ENCODE measurements around the gene HLA-DMA. TPM values are rescaled to one million over a fixed set of nuclear protein-coding genes. Genes with fewer than 3 reads are reported as not detected.

HLA-DMA gene
- total and polyA plus RNA-seq, 2 of the 13 experiments (the other 11 are each of a cell fraction or from before 2014, with no cell fraction given): 0.70 to 0.71 TPM

- TF ChIP-seq HMGXB3 (CRISPR knock-in tag; IDR thresholded peaks at IDR 0.05; ENCODE audit: borderline replicate concordance) (no peak), CHCHD3 (CRISPR knock-in tag; IDR thresholded peaks at IDR 0.05) (0 out of 2 replicates have a peak, but pooled peaks have one; percentile 12), ATF5 (CRISPR knock-in tag; IDR thresholded peaks at IDR 0.05; ENCODE audit: low read depth) (no peak), NFE2 (CRISPR knock-in tag; IDR thresholded peaks at IDR 0.05) (no peak), SMC3 (IDR thresholded peaks at IDR 0.05; ENCODE audit: low read length) (no peak), GLMP (CRISPR knock-in tag; IDR thresholded peaks at IDR 0.05; ENCODE audit: borderline replicate concordance) (no peak), DPF2 (CRISPR knock-in tag; IDR thresholded peaks at IDR 0.05; ENCODE audit: borderline replicate concordance, low read depth) (no peak; the same call in 1 of the 2 replicates), SKI (IDR thresholded peaks at IDR 0.05; ENCODE audit: partially characterized antibody) (peak; percentile 12), TOPORS (CRISPR knock-in tag; IDR thresholded peaks at IDR 0.05) (no peak), DNMT1 (CRISPR knock-in tag; IDR thresholded peaks at IDR 0.05) (no peak), SP2 (CRISPR knock-in tag; IDR thresholded peaks at IDR 0.05) (no peak; the same call in 1 of the 2 replicates), THYN1 (CRISPR knock-in tag; IDR thresholded peaks at IDR 0.05; ENCODE audit: borderline replicate concordance, low read depth) (no peak), CEBPG (CRISPR knock-in tag; IDR thresholded peaks at IDR 0.05) (no peak), ZNF713 (CRISPR knock-in tag; IDR thresholded peaks at IDR 0.05) (no peak), PTBP1 (IDR thresholded peaks at IDR 0.05; ENCODE audit: low read depth, low read length, poor library complexity, severe bottlenecking) (no peak), ZNF446 (CRISPR knock-in tag; IDR thresholded peaks at IDR 0.05) (peak; percentile 59; the same call in 1 of the 2 replicates), HOXA9 (CRISPR knock-in tag; IDR thresholded peaks at IDR 0.05; ENCODE audit: borderline replicate concordance) (no peak), SNAPC5 (CRISPR knock-in tag; IDR thresholded peaks at IDR 0.05; ENCODE audit: borderline replicate concordance) (no peak), MTA3 (CRISPR knock-in tag; IDR thresholded peaks at IDR 0.05) (no peak), RAD21 (CRISPR knock-in tag; IDR thresholded peaks at IDR 0.05) (peak; percentile 9; the same call in 1 of the 2 replicates)
- TF ChIP-seq, protein P1, sequence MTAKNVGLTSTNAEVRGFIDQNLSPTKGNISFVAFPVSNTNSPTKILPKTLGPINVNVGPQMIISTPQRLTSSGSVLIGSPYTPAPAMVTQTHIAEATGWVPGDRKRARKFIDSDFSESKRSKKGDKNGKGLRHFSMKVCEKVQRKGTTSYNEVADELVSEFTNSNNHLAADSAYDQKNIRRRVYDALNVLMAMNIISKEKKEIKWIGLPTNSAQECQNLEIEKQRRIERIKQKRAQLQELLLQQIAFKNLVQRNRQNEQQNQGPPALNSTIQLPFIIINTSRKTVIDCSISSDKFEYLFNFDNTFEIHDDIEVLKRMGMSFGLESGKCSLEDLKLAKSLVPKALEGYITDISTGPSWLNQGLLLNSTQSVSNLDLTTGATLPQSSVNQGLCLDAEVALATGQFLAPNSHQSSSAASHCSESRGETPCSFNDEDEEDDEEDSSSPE (CRISPR knock-in tag; IDR thresholded peaks at IDR 0.05): peak; percentile 40; the same call in 1 of the 2 replicates
- TF ChIP-seq, protein P2, sequence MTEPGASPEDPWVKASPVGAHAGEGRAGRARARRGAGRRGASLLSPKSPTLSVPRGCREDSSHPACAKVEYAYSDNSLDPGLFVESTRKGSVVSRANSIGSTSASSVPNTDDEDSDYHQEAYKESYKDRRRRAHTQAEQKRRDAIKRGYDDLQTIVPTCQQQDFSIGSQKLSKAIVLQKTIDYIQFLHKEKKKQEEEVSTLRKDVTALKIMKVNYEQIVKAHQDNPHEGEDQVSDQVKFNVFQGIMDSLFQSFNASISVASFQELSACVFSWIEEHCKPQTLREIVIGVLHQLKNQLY (CRISPR knock-in tag; IDR thresholded peaks at IDR 0.05): no peak
These were observed 17.7 kb upstream of the HLA-DMA start (continued) for GRCh38 chr6:32970413-32971241.
